ENCODE data around the gene CENPX.
A peak's percentile ranks its signal among the peaks of the same experiment; 100 is the strongest.

Gene CENPX

DNA sequence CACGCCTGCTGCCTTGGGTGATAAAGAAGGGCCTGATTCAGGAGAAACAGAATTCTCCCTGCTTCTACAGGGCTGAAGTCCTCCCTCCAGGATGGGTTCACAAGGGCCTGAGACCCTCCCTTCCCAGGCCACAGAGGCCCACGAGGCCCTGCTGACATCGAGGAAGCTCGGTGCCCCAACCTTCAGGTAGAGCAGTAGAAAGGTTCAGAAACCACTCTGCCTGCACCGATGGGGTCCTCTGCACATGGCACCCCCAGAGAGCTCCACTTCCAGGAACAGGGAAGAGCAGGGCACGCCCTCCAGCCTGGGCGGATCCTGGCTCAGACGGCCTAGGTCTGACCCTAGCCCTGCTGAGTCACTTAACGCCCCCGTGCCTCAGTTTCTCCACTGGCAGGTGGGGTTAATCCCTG, 773 bp downstream of the CENPX start:
- no peak for DNase-seq

DNA sequence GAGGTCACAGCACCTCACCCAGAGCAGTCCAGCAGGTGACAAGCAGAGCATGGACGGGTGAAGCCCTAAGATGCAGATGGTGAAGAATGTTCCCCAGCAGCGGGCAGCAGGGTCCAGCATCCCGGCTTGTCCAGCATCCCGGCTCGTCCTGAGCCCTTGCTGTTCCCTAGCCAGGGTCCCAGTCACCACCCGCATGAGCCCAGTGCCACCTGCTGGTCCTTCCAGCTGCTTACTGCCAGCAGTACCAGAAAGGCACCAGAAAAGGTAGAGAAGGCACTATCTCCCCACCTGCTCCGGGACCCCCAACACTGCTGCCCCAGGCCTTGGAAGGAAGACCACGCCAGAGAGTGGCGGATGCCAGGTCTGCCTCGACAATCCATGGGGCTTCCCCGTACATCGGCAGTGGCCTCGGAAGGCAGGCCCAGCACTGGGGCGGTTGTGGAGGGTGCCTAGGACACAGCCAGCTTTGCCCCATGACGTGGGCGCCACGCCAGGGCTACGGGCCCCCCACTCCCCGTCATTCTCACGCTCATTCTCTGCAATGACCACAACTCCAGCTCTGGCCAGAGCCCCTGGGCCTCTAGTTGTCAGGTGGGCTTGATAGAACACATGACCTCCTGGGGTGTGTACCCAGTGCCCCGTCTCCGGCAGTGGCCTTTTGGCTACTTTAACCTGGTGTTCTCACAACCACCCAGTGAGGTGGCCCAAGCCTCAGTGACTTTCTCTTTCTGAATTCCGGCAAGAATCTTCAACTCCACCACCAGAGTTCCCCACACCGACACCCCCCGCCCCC, 1.4 kb downstream of the CENPX start:
- DNase-seq = peak; percentile 47

DNA sequence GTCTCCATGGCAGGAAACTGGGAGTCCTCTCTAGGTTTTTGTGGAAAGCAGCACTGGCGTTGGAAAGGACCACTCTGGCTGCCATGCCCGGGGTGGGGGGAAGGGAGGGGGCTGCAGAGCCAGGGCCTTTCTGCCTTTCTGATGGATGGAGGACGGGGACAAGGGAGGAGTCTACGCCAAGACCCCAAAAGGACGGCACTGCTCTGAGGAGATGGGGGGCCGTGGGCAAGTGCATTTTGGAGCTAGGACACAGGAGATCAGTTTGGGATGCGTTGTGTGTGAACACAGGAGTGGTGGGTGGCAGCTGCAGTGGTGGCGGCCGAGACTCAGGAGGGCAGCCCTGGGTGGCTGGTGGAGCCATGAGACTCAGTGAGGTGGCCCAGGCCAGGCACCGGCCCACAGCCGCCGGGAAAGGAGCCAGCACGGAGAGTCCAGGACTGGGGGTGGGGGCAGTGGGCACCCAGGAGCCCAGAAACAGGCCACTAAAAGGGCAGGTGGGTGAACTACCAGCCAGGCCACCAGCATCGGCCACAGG, 2.0 kb downstream of the CENPX start:
- no peak for DNase-seq

DNA sequence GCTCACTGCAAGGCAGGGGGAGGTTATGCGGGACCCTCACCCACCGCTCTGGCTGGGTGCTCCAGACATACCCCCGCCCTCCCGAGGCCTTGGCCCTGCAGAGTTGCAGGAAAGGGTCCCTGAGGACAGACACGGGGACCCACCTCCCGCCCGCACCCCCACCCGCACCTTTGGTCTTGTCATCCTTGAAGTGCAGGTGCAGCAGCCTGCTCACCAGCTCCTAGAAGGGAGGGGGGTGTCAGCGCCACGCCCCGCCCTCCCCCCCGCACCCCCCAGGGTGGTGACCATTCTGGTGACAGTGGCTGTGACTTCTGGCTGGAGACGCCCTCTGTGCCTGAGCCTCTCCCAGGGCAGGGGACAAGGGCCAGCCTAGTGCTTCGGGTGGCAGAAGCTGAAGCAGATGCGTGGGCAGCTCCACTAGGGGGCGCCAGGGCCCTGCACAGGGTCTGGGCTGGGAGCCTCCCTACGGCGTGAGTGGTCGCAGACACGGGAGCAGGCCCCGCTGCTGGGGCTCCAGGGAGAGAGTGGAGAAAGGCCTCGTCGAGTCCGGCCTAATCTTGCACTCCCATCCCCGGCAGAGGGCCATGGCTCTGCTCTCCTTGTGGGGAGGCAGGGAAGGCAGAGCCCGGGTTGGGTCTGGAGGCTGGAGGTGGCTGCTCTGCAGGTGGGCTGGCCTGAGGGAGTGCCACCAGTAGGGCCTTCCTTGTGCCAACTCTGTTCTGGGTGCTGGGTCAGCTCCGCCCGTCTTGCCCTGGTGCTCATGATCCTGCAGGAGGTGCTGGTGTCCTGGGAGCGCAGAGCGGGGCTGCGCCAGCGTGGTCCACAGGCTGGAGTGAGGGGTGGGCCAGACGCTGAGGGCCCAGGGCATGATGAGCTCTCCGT, 2.7 kb downstream of the CENPX start:
- peak; percentile 69 for DNase-seq

DNA sequence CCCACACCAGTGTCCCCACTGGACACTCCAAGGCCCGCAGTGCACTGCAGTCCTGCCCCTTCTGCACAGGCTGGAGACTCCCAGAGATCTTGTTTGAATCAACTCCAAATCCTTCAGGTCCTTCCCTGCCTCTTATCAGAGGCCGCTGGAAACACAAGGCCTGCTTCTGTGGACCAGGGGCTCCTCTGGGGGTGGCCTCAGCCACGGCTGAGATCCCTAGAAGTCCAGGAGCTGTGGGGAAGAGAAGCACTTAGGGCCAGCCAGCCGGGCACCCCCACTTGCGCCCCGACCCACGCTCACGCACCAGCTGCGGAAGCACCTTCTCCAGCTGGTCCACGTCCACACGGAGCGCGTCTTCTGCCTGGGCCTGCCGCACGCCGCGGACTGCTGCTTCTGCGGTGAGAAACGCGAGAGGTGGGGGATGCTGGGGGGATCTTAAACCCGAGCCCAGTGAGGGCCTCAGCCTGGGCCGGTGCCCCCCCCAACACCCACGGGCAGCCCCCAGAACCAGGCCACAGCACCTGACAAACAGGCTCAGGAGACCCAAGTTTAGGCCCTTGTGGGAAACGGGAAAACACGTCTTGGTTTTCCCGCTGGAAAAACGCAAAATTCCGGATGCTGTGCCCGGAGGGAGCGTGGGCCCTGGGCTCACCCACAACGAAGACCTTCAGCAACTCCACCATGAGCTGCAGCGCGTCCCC, 3.5 kb downstream of the CENPX start:
- DNase-seq = no peak

DNA sequence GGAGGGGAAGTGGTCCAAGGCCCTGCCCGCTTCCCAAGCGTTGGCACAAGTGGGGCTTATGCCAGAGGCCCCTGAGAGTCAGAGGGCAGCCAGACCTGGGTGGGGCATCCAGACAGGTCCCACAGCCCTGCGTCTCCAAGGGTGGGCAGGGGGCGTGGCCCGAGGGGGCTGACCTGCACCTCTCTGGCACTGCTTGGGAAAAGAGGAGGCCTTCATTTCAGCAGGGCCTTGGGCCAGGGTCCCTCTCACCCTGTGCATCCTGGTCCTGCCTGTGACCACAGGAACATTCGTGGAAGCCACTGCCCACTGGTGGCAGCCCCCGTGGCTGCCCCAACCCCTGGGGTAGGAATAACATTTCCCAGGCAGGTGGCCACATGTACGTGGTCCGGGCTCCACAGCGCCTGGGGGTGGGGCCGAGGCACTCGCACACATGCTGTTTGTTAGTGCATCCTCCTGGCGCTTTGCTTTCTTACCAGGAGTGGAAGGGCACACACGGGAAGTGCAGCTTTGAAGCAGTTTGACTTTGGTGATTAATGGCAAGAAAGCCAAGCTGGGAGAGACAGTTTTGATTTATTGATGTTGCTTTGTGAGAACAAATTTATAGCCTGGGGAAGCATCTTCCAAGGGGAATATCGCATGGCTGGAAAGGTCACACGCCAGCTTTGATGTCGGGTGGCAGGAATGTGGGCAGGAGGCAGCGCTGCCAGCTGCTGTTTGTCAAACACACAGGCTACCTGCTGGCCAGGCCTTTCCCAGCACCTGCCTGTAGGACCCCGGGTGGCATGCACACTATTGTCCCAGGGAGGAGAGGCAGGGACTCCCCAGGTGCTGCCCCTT, 4.3 kb downstream of the CENPX start:
- no peak for DNase-seq

DNA sequence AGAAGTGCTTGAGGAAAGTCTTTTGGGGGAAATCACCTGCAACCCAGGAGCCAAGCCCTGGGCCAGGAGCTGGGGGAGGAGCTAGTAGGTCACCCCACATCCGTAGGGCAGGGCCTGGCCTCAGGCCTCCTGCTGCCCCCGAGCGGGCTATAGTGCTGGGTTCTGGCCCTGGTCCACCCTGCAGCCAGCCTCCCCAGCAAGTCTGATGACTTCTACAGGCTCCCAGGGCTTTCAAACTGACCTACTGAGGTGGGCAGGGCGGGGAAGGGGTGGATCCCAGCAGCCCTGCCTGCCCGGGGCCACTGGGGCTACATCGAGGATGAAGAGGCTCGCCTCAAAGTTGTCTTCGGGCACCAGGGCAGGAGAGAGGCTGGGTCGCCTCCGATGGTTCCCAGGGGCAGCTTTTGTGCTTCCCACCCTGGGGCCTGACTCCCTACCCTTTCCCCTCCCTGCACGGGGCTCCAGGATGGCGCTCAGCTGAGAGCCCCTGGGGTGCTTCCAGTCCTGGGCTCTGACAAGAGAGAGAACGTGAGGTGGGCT, 5.0 kb downstream of the CENPX start:
- DNase-seq = no peak

DNA sequence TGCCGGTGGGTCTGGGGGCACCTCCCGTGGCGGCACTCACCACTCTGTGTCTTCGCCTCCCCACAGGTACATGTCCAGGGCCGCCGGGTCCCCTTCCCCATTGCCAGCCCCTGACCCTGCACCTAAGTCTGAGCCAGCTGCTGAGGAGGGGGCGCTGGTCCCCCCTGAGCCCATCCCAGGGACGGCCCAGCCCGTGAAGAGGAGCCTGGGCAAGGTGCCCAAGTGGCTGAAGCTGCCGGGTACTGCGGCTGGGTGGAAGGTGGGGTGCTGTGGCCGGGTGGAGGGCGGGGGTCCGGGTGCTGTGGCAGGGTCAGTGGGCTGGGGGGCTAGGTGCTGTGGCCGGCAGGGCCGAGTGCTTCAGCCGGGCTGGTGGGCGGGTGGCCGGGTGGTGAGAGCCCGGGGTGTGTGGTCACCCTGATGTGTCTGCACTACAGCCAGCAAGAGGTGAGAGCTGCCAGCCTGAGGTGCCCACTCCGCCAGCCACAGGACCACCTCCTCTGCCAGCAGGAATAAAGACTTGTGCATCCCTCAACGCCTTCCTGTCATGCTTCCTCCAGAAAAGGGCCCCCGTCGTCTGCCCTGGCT, 5.7 kb downstream of the CENPX start:
- DNase-seq = no peak

DNA sequence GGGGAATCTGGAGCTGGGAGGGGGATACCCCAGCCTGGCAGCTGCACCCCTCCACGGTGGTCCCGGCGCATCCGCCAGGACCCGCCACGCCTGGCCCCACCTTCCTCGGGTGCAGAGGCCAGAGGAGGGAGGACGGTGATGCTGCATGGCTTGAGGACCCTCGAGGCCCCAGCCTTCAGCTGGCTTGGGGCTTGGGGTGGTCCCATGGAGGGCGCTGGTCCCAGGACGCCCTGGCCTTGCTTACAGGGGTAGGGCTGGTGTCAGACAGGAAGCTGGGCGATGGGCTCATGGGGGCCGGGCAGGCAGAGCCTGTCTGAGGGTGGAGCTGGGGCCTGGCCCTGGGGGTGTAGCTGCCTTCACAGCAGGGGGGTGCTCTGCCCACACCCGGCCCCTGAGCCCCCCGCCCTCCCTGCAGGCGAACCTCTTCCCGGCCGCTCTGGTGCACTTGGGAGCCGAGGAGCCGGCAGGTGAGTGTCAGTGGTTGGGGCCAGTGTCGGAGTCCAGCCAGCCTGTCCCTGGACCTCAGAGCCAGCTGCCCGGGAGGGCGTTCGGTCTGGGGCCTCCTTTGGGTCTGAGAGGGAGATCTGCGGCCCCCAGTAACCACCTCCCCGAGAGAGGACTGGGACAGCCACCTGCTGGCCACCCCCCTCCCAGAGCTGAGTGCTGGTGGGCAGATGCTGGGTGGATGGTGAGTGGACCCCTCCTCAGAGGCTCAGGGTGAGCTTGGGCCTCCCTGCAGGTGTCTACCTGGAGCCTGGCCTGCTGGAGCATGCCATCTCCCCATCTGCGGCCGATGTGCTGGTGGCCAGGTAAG, 6.4 kb downstream of the CENPX start:
- no peak for DNase-seq

DNA sequence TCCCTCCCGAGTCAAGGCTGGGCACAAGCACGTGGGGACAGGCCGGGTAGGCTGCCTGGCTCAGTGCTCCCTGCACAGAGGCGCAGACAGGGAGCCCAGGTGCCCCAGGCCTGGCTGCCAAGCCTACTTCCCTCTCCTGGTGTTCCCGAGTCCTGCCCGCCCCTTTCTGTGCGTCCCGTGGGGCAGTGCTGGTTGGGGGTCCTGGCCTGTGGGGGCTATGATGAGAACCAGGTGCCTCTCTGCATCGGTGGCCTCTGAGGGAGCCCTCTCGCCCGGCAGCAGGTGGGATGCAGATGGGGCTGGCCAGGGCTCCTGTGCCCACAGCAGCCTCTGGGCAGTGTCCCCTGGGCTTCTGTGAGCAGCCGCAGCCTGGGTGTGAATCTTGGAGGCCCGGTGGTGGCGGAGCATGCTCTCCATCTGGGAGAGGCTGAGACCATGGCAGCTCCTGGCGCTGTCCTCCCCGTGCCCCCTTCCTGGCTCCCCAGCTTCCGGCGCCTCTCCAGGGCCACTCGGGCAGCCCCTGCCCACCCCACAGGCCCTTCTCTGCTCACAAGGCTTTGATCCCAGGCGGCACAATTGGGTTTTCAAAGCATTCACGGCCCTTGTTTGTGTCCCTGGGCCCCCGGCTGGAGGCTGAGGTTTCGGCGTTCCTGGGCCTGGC, 7.2 kb downstream of the CENPX start:
- DNase-seq = no peak

DNA sequence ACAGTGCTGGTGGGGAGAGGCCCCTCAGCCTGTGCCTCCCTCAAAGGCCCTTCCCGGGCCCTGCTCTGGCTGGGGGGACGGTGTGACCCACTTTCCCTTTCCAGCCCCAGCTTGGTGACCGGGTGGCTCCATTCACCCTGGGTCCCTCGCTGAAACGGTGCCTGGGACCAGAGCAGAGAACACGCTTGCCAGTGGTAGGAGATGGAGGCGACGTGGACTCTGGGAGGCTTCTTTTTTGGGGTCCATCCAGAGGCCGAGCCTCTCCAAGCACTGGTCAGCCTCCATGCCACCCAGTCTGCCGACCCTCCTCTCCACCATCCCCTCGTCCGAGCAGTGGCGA, 7.7 kb downstream of the CENPX start:
- no peak for DNase-seq

DNA sequence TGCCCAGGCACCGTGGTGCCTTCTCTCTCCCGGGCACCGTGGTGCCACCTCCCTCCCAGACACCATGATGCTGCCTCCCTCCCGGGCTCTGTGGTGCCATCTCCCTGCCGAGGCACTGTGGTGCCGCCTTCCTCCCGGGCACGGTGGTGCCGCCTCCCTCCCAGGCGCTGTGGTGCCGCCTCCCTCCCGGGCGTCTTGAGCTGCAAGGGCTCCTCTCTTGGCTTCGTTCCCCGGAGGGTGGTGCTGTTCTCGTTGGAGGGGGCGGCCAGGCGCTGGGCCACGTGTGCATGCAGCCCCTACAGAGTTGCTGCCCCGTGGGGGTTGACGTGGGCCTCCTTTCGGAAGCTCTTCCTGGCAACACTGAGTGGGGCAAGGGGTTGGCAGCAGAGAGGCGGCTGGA, 8.2 kb downstream of the CENPX start:
- DNase-seq = no peak

DNA sequence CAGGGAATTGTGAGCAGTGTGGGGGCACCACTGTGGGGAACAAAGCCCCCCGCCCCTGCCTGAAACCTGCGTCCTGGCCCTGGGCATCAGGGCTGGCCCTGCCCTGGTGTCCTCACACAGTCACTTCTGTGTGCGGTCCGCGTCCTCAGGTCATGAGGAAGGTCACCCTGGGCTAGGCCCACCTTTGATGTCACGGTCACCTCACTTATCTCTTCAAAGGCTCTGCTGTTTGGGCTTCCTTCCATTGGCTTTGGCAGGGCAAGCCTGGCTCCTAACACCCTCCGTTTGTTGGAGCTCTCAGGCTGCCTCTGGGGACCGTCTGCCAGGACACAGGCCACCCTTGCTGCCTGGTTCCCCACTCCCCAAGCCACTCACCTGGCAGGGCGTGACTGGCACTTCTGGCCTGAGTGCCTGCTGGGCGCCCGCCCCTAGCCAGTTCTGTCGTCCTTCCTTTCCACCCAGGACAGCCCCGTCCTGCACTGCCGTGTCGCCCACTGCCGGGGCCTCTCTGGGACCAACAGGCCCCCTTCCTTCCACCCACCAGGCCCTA, 8.8 kb downstream of the CENPX start:
- no peak for DNase-seq

DNA sequence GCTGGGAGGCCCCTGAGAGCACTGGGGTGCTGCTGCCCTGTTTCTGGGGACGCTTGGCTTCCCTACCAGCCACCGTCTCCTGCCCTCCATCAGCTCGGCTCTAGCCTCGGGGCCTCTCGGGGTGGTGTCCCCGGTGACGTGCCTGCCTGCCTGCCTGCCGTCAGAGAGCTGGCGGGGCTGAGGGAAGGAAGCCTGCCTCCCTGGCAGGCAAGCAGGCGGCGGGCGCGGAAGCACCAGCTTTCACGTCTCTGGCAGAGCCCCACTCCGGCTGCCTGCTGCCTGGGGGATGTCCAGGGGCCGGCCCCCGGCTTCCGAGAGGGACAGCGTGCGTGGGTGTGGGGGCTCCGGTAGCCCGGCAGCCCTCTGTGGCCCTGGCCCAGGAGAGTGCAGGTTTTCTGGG, 9.3 kb downstream of the CENPX start:
- no peak for DNase-seq

DNA sequence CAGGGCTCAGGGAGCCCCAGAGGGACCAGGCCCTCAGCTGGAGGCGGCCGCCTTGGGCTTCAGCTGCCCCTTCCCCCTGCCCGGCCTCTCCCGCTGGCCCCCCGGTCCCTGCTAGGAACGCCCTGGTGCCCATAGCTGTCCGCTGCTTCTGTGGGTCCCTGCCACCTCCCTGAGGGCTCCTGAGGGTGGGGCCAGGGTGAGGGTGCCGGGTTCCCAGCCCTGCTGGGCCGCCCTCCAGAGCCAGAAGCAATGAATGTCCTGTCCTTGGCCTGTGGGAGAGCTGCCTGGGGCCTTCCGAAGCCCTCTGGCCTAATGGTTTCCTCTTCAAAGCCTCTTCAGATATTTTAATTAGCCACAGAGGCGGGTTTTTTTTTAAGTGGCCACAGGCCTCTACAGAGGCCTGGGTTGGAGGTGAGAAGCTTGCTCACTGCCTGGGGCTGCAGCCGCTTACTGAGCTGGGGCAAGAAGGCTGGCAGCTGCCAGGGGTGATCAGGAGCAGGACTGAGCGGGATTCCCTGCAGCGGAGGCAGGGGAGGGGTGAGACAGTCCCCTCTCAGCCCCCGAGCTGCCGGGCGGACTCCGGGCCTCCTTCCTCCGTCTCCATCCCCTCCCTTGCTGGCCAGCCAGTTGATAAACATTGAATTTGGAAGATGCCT, 9.9 kb downstream of the CENPX start:
- DNase-seq = no peak

DNA sequence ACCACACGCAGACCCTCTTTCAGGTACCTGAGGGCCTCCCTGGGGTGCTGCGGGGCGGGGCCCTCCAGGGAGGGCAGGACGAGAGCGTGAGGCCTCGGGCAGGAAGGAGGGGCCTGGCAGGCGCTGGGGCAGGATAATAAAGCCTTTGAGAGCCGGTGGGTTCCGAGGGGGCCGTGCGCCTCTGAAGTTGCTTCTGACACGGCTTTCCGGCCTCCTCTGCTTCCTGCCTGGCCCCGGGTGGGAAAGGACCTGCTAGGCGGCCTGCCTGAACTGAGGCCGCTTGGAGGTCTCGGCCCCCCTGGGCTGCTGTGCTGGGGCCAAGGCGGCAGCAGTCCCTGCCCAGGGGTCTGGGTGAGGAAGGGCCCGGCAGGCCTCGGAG, 10.4 kb downstream of the CENPX start:
- no peak for DNase-seq

DNA sequence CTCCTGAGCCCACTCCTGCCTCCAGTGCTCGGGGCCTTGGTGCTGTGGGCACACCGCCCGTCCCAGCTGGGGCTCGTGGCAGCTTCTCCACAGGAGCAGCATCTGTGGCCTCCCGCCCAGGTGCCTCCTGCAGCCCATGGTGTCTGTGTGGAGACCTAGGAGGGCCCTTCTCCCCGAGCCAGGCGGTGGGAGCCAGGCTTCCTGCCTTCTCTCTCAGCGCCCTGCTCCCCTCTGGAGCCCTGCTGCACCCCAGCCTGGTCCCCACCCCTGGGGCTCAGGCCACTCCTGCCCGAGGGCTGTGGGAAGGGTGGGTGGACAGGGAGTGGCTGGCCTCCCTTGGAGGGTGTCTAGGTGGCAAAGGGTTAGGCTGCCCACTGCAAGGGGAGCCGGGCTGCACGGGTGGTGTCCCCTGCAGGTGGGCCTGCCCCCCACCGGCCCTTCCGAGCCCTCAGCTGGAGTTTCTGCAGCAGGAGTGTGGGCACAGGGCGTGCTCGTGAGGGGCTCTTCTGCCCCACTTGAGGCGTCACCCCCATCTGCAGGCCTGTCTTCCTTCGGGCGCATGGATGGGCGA, 11.0 kb downstream of the CENPX start:
- DNase-seq = no peak

DNA sequence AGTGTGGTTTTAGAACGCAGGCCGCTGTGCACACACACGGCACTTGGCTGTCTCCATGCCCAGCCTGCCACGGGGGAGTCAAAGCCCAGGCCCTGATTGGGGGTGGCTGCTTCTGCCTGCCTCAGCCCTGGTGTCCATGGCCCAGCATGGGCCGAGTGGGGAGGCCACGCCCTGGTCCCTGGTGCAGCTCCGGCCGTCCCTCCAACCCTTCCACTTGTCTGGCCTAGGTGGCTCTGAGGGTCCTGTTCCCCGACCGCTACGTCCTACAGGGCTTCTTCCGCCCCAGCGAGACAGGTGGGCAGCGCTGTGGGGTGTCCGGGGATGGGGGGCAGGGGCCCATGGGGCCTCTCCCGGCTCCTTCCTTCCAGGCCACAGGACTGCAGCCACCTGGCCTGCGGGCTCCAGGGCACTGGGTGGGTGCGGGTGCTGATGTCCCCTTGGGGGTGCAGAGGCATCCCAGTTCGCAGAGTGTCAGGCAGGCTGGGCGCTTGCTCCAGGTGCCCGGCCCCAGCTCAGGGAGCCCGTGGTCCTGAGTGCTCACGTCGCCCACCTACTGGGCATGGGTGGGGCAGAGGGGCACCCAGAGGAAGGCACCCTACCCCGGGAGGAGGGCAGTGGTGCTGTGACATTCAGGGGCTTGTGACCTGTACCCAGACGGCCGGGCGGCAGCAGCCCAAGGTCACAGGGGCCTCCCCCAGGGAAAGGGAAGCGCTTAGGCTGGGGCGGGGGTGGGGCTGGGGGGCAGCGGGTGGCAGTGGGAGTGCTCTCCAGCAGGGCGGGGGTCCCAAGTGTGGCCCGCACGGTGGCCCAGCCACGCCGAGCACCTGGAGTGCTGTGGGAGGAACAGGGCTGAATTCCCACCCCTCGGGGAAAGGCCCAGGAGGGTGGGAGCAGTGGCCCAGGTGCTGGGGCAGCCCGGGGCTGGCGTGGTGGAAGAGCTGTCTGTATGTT, 11.8 kb downstream of the CENPX start:
- no peak for DNase-seq

All from stimulated activated CD4-positive, alpha-beta T cell treated with anti-CD3 and anti-CD28 coated beads, Interleukin-12 subunit alpha, Interleukin-12 subunit beta, amount 100 ng/mL, for 4 hours (primary cell).